ENCODE measurements around the gene GIPC2. TPM values are rescaled to one million over a fixed set of nuclear protein-coding genes. Genes with fewer than 3 reads are reported as not detected.
A peak's percentile ranks its signal among the peaks of the same experiment; 100 is the strongest.

The GIPC2 gene
- total RNA-seq, 4 donors from 2014 or later = 0.67 to 1.5 (median 1.3) TPM

DNA sequence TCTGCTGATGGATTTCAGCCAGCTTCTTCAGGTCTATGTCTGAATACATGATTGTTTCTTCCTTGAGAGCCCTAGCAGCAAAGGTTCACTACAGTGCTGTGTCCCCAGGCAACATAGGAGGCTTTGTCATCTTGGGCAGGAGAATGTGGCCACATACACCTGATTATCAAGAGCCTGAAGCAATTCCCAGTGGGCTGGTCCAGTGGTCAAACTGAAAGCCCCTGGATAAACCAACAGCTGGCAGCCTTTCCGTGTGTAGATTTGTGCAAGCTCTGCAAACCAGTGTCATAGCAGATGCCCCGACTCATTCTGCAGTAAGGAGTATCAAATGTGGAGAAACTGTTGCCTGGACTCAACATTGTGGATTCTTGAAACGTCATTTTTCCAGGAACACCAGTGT lies 2.3 kb upstream of the GIPC2 start:
- ATAC-seq = no peak
- DNase-seq = no peak
- TF ChIP-seq, protein P1, sequence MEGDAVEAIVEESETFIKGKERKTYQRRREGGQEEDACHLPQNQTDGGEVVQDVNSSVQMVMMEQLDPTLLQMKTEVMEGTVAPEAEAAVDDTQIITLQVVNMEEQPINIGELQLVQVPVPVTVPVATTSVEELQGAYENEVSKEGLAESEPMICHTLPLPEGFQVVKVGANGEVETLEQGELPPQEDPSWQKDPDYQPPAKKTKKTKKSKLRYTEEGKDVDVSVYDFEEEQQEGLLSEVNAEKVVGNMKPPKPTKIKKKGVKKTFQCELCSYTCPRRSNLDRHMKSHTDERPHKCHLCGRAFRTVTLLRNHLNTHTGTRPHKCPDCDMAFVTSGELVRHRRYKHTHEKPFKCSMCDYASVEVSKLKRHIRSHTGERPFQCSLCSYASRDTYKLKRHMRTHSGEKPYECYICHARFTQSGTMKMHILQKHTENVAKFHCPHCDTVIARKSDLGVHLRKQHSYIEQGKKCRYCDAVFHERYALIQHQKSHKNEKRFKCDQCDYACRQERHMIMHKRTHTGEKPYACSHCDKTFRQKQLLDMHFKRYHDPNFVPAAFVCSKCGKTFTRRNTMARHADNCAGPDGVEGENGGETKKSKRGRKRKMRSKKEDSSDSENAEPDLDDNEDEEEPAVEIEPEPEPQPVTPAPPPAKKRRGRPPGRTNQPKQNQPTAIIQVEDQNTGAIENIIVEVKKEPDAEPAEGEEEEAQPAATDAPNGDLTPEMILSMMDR (IDR thresholded peaks at IDR 0.05 in 4 of 5, conservative IDR thresholded peaks at IDR 0.05 in 1 of 5) = no peak
- TF ChIP-seq POLR2A (IDR thresholded peaks at IDR 0.05) = no peak
- H3K4me3 ChIP-seq = no peak overlapping the region
- no peaks in the 10 kb centered on the region for H3K36me3 ChIP-seq
- in situ Hi-C loops (cut with MboI; ENCODE audit: low sequenced_read_pairs in 4 of 4) = no loop called here
- H3K27me3 ChIP-seq = no peaks in the 10 kb centered on the region
- intact Hi-C loops (cut with DNase I; ENCODE audit: low total_unique reads) = loop anchor here (10.0 kb wide), 1 partner anchor 139 kb away; no protein-coding TSS in a partner anchor
- H3K9me3 ChIP-seq = no peaks in the 10 kb centered on the region
- no peak overlapping the region for H3K27ac ChIP-seq
- H3K4me1 ChIP-seq = peaks cover 20 to 28% of the 10 kb centered on the region in 2 donors

DNA sequence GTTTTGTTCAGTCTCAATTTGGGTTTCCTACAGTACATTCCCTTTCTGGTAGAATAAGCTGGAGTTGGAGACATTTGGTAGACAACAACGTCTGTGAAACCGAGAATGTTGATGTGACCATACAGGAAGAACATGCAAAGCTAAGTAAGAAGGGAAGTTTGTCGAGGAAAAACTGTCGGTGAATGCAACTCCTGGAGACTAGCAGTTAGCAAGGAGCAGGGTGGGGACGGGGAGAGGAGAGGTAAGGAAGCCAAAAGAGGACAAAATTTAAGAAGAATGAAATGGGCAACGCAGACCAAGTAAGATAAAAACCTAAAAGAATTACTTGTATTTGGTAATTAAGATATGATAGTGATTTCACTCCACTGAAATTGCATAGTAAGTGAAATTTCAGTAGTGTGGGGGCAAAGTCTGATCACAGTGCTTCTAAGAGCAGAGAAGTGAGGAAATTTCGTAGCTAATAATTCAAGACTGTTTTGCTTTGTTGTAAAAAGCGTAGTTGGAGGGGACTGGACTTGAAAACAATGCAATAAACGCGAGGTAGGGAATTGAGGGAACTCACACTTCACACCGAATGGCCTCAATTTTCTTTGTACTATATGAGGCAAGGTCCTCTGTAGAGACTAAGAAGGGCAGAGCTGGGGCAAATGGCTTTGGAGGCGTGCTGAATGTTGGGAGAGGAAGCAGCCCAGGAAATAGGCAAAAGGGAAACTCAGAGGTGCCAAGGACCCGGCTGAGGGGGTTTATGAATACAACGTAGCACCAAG lies 787 bp upstream of the GIPC2 start:
- in situ Hi-C loops (cut with MboI; ENCODE audit: low sequenced_read_pairs in 4 of 4) = no loop called here
- H3K4me1 ChIP-seq = peaks cover 17 to 34% of the 10 kb centered on the region in 2 donors
- peak overlapping the region; percentile 70 to 84 (median 78) for H3K27ac ChIP-seq
- no peak for ATAC-seq
- no peaks in the 10 kb centered on the region for H3K27me3 ChIP-seq
- no peaks in the 10 kb centered on the region for H3K9me3 ChIP-seq
- intact Hi-C loops (cut with DNase I; ENCODE audit: low total_unique reads) = loop anchor here (5.0 to 10.0 kb wide), 2 partner anchors 38 to 140 kb away; no protein-coding TSS in a partner anchor
- peak overlapping the region; percentile 66 to 87 (median 76) for H3K4me3 ChIP-seq
- H3K36me3 ChIP-seq = no peaks in the 10 kb centered on the region
- TF ChIP-seq, protein P1 (IDR thresholded peaks at IDR 0.05 in 4 of 5, conservative IDR thresholded peaks at IDR 0.05 in 1 of 5) = no peak
- TF ChIP-seq POLR2A (IDR thresholded peaks at IDR 0.05) = no peak
- DNase-seq = no peak

DNA sequence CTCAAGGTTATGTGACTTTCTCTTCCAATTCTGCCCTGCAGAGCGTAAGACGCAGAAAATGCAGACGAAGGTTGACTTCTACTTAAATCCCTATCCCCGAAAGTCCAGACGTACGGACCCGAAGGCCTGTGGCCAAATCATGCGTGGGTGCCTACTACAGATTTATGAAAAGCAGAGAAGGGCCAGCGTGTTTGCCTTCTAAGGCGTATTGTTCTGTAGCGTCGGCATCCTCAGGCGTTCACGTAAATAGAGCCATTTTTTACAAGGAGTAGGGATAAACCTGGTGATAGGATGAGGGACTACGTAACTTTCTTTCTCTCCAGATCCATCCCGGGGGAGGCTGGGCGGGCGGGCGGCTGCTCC lies 222 bp upstream of the GIPC2 start:
- peak overlapping the region; percentile 70 to 84 (median 78) for H3K27ac ChIP-seq
- H3K4me1 ChIP-seq = peaks cover 17 to 34% of the 10 kb centered on the region in 2 donors
- no peaks in the 10 kb centered on the region for H3K9me3 ChIP-seq
- intact Hi-C loops (cut with DNase I; ENCODE audit: low total_unique reads) (loop anchor here (5.0 to 10.0 kb wide), 2 partner anchors 38 to 141 kb away; no protein-coding TSS in a partner anchor), in situ Hi-C loops (cut with MboI; ENCODE audit: low sequenced_read_pairs in 4 of 4) (no loop called here)
- H3K27me3 ChIP-seq = no peaks in the 10 kb centered on the region
- TF ChIP-seq, protein P1 (IDR thresholded peaks at IDR 0.05 in 4 of 5, conservative IDR thresholded peaks at IDR 0.05 in 1 of 5) = no peak
- no peak for TF ChIP-seq POLR2A (IDR thresholded peaks at IDR 0.05)
- ATAC-seq = peak in 1 of 2 donors; percentile 4
- H3K4me3 ChIP-seq = peak overlapping the region; percentile 66 to 87 (median 76)
- no peak for DNase-seq
- no peaks in the 10 kb centered on the region for H3K36me3 ChIP-seq

DNA sequence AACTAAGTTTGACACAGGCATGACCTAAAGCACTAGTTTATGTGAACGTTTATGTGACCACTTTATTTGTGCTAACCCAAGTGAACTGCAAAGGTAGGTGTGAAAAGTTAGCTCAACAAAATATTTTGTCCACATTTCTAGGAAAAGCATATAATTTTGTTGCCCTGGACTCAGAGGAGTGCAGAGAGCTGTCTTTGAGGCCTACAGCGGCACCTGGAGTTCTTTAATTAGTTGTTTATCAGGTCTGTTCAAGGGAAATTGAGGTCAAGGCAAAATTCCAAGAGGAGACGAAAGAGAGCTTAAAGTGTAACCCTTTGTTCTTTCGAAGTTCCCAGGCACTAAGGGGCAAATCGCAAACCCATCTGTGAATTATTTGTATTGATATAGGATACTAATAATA lies 1.3 kb downstream of the GIPC2 start:
- in situ Hi-C loops (cut with MboI; ENCODE audit: low sequenced_read_pairs in 4 of 4) = no loop called here

More for the DNA sequence above, 1.3 kb downstream of the GIPC2 start:
- Histone ChIP-seq H3K4me1 (peaks cover 19 to 37% of the 10 kb centered on the region in 2 donors), H3K36me3 (no peaks in the 10 kb centered on the region), H3K9me3 (no peaks in the 10 kb centered on the region), H3K4me3 (peak overlapping the region; percentile 66 to 87 (median 76)), H3K27ac (peak overlapping the region; percentile 70 to 84 (median 78)), H3K27me3 (no peaks in the 10 kb centered on the region)
- intact Hi-C loops (cut with DNase I; ENCODE audit: low total_unique reads) = loop anchor here (2.0 to 10.0 kb wide), 4 partner anchors 40 to 142 kb away; partner anchors contain the start of gene FUBP1
- DNase-seq = peak in 1 of 2 donors; percentile 26
- ATAC-seq = peak; percentile 50 to 88
- TF ChIP-seq, protein P1 (IDR thresholded peaks at IDR 0.05 in 4 of 5, conservative IDR thresholded peaks at IDR 0.05 in 1 of 5) = peak in 2 of 5 experiments; percentile 22 to 27
- no peak for TF ChIP-seq POLR2A (IDR thresholded peaks at IDR 0.05)

All from gastrocnemius medialis (tissue), 4 donors.